HG02973 (cell line): ENCODE measurements around the gene THRSP.
"Not testable (repeated sequence)": the region's sequence is repeated elsewhere in the genome, so short reads cannot be mapped to it uniquely, and the experiment has no call there.

ENCODE experiments used
- ATAC-seq: cut with Tn5 transposase; IDR thresholded peaks from one replicate; pipeline ENCODE4 v1.9.1; 2021; ENCODE audit warnings: moderate library complexity; ENCODE audit not compliant: unreplicated experiment

THRSP gene

DNA sequence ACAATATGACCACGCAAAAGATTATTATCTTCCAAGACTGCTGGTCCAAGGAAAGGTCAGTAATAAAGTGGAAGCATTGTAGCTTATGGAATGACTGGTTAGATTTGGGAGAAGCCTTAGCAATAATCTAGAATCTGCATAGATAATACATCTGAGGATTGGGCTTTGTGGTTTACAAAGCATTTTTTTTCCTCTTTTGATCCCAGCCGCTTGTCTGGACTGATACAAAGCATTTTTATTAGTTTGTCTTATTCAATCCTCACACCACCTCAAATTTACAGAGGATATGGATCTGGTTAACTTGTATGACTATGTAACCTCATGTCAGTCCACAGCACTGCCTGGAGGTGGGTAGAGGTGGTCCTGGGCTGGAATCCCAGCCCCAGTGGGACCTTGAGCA is 990 bp upstream of the THRSP start:
- ATAC-seq = no peak

DNA sequence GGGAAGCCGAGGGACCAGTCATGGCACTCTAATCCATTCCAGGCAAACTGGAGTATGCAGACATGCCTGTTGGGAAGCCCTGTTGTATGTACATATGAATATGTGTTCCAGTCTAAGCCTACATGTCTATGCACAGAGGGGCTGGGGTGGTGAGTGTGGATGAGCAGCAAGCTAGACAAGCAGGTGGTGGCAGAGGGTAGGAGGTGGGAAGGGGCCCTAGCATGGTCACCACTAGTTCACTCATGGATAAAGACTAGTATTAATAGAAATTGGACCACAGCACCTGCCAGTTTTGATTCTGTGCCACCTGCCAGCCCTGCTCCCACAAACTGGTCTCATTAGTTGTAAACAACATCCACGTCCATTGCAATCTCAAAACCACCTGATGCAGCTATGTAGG is 1.5 kb downstream of the THRSP start:
- ATAC-seq = no peak

DNA sequence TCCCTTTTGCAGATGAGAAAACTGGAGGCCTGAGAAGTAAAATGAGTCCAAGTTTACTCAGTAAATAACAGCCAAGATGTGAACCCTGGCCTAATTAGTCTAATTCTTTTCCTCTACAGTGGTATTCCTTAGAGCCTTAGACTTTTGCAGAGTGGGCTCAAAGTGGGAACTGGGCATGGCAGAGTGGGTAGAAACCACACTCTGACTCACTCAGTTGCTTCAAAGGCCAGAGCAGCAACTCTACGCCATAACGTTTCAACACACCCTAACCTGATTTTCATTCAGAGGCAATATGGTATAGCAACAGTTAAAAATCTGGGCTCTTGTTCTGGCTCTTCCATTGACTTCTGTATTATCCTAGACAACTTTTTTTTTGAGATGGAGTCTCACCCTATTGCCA is 2.8 kb downstream of the THRSP start:
- no peak for ATAC-seq

DNA sequence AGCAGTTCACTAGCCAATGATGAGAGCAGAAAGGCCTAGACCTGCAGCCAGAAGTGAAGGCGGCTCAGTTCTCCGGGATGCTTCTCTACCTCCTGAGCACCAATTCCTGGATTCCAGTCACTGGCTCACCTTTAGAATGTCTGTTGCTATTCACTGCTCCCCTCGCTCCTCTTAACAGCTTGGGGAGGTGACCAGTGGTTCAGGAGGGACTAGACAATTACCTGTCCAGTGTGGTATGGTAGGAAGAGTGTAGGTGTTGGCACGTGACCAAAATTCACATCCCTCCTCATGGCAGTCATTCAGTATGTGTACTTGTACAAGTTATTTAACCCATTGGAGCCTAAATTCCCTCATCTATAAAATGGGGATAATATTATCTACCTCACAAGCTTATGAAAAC is 4.0 kb downstream of the THRSP start:
- ATAC-seq = no peak

DNA sequence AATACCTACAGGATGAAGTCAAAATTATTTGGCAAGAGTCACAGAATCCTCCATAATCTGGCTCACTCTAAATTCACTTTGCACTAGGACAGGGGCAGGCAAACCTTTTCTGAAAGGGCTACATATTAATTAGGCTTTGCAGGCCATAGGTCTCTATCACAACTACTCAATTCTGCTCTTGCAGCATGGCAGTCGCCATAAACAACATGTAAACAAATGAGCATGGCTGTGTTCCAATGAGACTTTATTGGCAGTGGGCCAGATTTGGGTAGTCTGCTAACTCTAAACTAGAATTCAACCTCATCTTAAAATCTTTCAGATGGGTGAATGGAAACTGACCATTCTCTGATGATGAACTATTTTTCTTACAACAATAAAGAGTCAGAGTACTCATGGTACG is 5.8 kb downstream of the THRSP start:
- no peak for ATAC-seq

DNA sequence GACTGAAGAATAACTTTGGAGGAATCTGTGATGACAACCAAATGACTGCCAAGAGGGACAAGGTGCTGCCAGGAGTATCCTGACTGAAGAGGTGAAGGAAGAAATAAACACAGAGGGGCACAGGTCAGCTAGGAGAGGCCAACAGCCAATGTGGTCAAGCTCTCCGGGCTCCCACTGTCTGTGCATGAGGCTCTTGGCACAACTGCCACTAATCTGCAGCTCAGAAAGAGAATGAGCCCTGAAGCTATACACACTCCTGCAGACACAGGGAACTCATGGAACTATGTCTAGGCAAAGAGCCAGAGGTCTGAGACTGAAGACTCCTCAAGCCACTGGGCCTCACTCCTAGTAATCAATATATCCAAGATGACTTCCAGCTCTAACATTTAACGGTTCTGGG is 7.0 kb downstream of the THRSP start:
- no peak for ATAC-seq

DNA sequence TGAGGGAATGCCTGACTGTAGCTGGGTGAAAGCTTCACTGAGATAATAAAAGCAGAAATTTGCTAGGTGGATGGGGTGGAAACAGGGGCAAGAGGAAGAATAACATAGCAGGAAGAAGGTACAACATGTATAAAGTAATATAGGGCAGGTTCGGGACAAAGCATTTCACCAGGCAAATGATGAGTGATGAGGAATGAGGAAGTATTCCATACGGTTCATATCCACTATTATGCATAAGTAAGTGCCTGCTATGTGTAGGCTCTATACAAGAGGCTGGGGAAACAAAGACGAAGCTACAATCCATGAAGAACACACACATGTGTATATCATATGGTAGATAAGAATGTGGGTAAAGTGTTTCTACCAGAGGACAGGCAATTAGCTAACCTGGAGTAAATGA is 8.1 kb downstream of the THRSP start:
- no peak for ATAC-seq

DNA sequence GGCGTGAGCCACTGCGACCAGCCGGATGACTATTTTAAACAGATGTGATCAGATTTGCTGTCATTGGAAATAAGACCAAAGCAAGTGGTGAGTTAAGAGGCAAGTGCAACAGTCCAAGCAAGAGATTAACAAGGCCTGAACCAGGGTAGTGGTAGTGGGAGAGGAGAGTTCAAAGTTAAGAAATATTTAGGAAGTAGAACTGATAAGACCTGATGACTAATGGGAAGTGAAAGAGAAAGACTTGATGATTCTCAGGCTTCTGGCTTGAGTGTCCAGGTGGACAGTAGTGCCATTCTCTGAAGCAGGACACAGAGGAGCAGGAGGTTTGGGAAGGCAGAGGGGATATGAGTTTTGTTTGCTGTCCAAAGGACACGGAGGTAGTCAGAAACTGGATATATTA is 8.8 kb downstream of the THRSP start:
- ATAC-seq = no peak

DNA sequence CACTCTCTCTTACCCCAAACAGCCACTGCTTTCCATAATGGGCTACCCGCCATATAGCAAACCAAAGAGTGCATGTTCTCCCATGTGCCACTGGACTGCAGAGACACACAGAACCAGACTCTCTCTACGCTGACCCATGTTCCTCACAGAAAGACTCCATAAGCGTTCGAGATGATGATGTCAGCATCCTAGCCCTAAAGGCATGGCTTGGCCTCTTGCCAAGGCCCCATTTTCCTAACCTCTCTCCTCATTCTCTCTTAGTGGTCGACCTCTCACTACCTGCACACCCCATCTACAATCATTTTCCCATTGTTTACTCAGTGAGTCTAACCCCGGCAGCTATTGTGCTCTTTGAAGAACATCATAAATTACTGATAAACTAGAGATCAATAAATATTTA is 11.1 kb downstream of the THRSP start:
- ATAC-seq = no peak

DNA sequence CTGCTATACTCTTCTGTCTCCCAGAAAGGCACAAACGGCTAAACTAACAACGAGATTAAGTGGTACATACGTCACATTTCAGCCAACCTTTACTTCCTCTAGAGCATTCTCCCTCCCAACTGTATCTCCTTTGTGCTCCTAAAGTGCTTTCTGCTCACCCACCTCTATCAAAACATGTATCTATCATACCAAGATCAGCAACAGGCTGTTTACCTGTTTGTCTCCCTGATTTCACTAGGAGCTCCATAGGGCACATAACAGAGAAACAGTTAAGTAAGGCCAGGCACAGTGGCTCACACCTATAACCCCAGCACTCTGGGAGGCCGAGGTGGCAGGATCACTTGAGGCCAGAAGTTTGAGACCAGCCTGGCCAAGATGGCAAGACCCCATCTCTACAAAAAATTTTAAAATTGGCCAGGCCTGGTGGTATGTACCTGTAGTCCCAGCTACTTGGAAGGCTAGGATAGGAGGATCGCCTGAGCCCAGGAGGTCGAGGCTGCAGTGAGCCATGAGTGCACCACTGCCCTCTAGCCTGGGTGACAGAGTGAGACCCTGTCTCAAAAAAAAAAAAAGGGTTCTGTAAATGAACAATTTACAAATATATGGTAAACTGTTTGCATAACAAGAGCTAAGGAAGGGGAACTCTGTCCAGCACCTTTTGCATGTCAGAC is 13.2 kb downstream of the THRSP start:
- ATAC-seq = no peak

DNA sequence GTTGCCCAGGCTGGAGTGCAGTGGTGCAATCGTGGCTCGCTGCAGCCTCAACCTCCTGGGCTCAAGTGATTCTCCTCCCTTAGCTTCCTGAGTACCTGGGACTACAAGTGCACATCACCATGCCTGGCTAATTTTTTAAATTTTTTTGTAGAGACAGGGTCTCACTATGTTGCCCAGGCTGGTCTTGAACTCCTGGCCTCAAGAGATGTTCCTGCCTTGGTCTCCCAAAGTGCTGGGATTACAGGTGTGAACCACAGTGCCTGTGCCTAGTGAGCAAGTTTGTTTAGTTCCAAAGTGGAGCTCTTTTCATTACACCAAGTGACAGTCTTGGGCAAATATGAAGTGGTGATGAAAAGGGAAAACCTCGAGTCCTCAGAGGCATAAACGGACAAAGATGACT is 13.9 kb downstream of the THRSP start:
- not testable (repeated sequence) for ATAC-seq

DNA sequence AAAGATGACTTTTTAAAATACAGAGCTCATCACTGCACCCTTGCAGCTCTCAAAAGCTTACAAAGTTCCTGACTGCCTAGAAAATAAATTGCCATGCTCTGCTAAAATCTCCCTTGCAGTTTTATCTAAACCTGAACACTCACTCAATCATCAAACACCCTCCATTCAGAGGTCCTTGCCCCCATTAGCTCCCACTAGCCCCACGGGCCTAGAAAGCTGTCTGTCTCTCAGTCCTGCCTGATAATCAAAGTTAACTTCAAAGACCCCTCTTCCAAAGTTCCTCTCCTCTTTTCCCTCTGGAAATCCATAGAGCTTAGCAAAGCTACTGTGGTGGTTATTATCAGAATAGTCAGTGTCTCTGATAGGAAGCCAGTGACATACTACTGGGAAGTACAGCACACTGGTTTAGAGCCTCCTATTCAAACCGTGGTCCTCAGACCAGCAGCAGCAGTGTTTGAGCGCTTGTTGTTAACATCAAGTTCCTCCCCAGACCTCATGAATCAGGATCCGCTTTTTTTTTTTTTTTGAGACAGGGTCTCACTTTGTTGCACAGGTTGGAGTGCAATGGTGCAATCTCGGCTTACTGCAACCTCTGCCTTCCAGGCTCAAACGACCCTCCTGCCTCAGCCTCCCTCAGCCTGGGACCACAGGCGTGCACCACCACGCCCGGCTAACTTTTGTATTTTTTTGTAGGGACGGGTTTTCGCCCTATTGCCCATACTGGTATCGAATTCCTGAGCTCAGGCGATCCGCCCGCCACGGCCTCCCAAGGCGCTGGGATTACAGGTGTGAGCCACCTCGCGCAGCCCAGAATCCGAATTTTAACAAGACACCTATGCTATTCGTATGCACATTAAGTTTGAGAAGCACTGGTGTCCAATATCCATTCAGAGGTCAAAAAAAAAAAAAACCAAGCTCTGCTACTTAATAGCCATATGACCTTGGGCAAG is 14.8 kb downstream of the THRSP start:
- no peak for ATAC-seq

DNA sequence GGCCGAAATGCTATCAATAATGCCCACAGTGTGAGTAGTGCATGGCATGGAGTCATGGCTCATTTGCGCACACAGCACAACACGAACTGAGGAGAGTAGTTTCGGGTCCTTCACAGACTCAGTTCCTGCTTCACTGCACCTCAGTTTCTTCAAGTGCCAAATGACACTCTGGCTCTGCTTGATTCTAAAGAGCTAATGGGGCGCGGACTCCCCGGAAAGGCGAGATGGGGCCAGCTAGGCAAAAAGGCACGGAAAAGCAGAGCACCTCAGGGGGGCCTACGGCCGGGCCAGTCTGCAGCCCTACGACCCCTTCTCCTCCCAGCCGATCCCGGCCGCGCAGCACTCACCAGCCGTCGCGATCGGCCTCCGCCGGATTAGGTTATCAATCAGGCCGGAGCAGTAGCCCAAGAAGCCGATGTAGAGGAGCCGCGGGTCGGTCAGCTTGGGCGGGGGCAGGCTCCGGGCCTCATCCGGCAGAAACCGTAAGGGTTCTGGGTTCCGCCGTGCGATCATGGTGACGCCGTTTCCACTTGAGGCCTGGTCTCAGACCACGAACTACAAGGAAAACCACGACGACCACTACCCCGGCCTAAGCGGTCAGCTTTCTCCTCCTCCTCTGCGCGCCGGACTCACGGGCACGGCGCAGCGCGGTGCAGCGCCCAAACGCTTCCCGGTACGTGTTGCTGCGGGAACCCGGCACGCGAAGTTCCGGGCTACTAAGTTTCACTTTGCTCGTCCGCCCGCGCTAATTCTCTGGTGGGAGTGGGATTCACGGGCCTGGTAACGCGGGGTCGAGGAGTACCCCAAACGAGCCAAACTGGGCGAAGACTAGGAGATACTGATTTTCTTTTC is 15.8 kb downstream of the THRSP start, which contains the start of gene NDUFC2:
Gene NDUFC2 (minus strand): TSS at position 631 of the 852 bp plus-strand sequence. CDS start 118 bp downstream, at position 513.
- peak; percentile 78 for ATAC-seq

DNA sequence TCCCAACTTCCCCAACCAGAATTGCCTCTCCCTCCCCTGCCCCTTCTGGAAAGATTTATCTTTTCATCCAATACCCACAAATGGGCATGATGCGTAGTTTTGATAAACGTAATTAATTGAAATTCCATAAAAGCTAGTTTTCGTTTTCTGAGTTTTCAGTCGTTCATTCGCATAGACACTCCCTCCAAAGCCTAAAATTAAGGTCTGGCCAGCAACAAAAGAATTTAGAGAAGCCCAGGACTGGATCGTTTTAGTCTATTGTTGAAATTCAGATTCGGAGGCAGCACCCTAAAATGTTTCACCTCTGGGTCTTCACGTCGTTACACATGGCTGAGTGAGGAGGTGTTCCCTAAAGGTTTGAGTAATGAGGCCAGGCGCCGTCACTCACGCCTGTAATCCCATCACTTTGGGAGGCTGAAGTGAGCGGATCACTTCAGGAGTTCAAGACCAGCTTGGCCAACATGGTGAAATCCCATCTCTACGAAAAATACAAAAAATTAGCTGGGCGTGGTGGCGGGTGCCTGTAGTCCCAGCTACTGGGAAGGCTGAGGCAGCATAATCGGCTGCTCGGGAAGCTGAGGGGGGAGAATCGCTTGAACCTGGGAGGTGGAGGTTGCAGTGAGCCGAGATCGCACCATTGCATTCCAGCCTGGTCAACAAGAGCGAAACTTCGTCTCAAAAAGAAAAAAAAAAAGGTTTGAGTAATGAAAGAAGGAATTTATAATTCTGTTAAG is 16.6 kb downstream of the THRSP start:
- ATAC-seq = no peak

DNA sequence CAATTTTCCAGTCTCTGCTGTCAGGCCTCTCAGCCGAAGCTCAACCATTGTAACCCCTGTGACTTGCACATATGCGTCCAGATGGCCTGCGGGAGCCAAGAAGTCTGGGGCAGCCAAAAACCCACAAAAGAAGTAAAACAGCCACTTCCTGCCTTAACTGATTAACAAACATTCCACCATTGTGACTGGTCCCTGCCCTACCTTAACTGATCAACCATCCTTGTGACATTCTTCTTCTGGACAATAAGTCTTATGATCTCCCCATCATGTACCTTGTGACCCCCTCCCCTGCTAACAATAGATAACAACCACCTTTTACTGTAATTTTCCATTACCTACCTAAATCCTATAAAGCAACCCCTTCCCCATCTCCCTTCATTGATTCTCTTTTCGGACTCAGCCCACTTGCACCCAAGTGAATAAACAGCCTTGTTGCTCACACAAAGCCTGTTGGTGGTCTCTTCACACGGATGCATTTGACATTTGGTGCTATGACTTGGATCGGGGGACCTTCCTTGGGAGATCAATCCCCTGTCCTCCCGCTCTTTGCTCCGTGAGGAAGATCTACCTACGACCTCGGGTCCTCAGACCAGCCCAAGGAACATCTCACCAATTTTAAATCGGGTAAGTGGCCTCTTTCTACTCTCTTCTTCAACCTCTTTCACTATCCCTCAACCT is 17.3 kb downstream of the THRSP start:
- no peak for ATAC-seq

DNA sequence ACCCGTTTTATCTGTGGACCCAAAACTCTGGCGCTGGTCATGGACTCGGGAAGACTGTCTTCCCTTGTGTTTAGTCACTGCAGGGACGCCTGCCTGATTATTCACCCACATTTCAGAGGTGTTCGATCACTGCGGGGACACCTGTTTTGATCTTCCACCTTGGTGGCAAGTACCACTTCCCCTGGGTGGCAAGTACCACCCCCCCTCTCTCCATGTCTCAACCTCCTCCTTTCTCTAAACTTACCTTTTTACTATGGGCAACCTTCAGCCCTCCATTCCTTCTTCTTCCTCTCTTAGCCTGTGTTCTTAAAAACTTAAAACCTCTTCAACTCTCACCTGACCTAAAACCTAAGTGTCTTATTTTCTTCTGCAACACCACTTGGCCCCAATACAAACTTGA is 17.9 kb downstream of the THRSP start:
- no peak for ATAC-seq

DNA sequence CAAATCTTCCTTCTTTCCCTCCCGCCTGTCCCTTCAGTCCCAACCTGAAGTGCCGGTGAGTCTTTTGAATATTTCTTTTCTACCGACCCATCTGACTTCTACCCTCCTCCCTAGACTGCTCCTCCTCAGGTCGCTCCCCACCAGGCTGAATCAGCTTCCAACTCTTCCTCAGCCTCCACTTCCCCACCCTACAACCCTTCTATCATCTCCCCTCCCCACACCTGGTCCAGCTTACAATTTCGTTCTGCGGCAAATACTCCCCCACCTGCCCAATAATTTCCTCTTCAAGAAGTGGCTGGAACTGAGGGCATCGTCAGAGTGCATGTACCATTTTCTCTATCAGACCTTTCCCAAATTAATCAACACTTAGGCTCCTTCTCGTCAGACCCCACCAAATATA is 18.5 kb downstream of the THRSP start:
- no peak for ATAC-seq

DNA sequence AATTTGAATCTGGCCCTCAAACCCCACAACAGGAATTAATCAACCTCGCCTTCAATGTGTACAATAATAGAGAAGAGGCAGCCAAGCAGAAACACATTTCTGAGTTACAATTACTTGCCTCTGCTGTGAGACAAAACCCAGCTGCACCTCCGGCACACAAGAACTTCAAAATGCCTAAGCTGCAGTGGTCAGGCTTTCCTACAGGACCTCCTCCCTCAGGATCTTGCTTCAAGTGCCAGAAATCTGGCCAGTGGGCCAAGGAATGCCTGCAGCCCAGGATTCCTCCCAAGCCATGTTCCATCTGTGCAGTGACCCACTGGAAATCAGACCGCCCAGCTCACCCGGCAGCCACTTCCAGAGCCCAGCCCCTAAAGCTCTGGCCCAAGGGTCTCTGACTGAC is 19.4 kb downstream of the THRSP start:
- ATAC-seq = no peak

DNA sequence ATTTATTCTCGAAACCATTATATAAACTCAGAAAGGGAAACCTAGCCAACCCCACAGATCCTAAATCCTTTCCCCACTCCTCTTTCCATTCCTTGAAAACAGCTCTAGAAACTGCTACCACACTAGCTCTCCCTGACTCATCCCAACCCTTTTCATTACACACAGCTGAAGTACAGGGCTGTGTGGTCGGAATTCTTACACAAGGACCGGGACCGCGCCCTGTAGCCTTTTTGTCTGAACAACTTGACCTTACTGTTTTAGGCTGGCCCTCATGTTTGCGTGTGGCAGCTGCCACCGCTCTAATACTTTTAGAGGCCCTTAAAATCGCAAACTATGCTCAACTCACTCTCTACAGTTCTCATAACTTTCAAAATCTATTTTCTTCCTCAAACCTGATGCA is 20.8 kb downstream of the THRSP start:
- ATAC-seq = not testable (repeated sequence)

DNA sequence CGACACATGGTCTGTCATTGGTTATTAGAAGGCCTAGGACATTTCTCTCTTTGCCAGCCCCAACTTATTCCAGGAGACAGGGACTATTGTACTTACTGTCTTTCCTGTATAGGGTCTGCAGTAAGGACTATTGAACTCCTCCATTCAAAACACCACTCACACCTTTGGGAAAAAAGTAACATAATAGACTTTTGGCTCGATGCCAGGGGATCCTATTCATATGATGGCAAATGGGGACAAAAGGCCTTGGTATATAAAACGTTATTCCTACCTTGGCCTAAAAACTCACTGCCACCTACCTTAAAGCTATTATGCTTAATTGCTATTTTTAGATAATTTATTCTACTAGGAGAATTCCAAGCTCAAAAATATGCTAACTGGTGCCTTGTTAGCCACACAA is 22.3 kb downstream of the THRSP start:
- ATAC-seq = no peak
